ENCODE data around the gene TGFBRAP1.
A peak's percentile ranks its signal among the peaks of the same experiment; 100 is the strongest.

TGFBRAP1 gene

DNA sequence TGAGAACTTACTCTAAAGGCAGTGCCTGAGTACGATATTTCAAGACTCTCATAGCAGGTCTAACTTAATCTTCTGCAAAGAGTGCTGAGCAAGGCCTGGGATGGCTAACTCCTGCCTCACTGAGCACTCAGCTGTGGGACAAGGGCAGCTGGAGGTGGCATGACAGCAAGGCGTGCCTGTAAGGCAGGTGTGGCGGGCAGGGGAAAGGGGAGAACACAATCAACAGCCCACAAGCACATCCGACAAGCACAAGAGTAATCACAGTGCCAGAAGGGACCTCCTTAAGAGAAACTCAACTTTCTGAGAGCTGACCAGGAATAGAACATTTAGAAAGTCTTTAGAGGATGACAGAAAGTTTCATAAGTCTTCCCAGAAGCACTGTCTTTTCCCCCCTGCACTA lies 46.0 kb downstream of the TGFBRAP1 start:
- H2BK120ac ChIP-seq (ENCODE audit: low read depth, low read length) = no peak overlapping the region

DNA sequence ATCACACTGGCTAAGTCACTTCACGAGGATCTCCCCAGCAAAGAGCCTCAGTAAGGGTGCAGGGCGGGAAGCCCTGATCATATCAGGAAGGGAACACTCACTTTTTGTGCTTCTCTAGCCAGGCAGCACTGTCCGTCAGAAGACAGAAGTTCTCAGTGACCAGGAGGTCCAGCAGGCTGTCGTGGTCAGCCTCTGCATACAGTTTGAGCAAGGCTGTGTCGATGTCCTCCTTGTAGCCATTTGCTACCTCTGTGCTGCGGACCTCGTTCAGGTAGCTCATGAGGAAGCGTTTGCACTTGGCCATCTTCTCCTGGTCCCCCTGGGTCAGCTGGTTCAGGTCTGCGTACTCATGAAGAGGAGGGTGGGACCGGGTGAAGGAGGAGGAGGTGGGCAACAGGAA lies 49.3 kb downstream of the TGFBRAP1 start:
- Histone ChIP-seq H3K4me1 (ENCODE audit: control insufficient read depth, insufficient read depth, low read depth, low read length) (peaks cover 9% of the 10 kb centered on the region), H3K4me2 (ENCODE audit: low read length, poor library complexity, severe bottlenecking) (no peak overlapping the region), H4K91ac (ENCODE audit: low read length) (no peak overlapping the region), H3K9ac (ENCODE audit: low read length) (no peak overlapping the region), H3K27me3 (ENCODE audit: control insufficient read depth in 1 of 2, insufficient read depth in 1 of 2, low read length in 2 of 2) (no peaks in the 10 kb centered on the region), H3K27ac (ENCODE audit: low read length, poor library complexity, severe bottlenecking) (no peak overlapping the region), H3K4ac (ENCODE audit: low read depth in 1 of 2, low read length in 2 of 2) (no peak overlapping the region), H2BK12ac (ENCODE audit: low read length in 2 of 2) (no peak overlapping the region), H3K4me3 (ENCODE audit: insufficient read depth in 1 of 2, low read depth in 1 of 2, low read length in 2 of 2) (no peak overlapping the region), H3K79me1 (replicated peaks; ENCODE audit: low read length, poor library complexity, severe bottlenecking) (peaks cover 52% of the 10 kb centered on the region), H3K14ac (ENCODE audit: low read length in 2 of 2) (no peak overlapping the region), H3K36me3 (ENCODE audit: control insufficient read depth in 1 of 2, insufficient read depth in 2 of 2, low read depth in 1 of 2, low read length in 2 of 2) (peaks cover 66 to 86% of the 10 kb centered on the region in 2 experiments), H2BK120ac (ENCODE audit: low read depth, low read length) (no peak overlapping the region), H2BK5ac (ENCODE audit: low read depth, low read length, poor library complexity, severe bottlenecking) (no peak overlapping the region), H2AK5ac (ENCODE audit: low read length, severe bottlenecking) (no peak overlapping the region), H3K23ac (ENCODE audit: low read length in 2 of 2) (no peak overlapping the region), H2BK15ac (ENCODE audit: low read depth, poor library complexity, severe bottlenecking) (no peak overlapping the region), H3K18ac (ENCODE audit: low read depth in 1 of 2, low read length in 2 of 2) (no peak overlapping the region), H3K9me3 (ENCODE audit: control insufficient read depth, low read length) (no peaks in the 10 kb centered on the region), H4K8ac (ENCODE audit: low read length) (no peak overlapping the region), H2AFZ (ENCODE audit: low read depth, low read length) (no peak overlapping the region)
- 95% methylated on average over 10 of the region's 10 CpGs for WGBS
- no peak for DNase-seq

More for the DNA sequence above, 46.0 kb downstream of the TGFBRAP1 start:
- H3K9ac ChIP-seq (ENCODE audit: low read length) = no peak overlapping the region
- H3K4ac ChIP-seq (ENCODE audit: low read depth in 1 of 2, low read length in 2 of 2) = no peak overlapping the region
- no peak for DNase-seq
- no peak overlapping the region for H3K27ac ChIP-seq (ENCODE audit: low read length, poor library complexity, severe bottlenecking)
- no peak overlapping the region for H3K4me2 ChIP-seq (ENCODE audit: low read length, poor library complexity, severe bottlenecking)
- H3K18ac ChIP-seq (ENCODE audit: low read depth in 1 of 2, low read length in 2 of 2) = no peak overlapping the region
- H3K4me3 ChIP-seq (ENCODE audit: insufficient read depth in 1 of 2, low read depth in 1 of 2, low read length in 2 of 2) = no peak overlapping the region
- no peak overlapping the region for H3K23ac ChIP-seq (ENCODE audit: low read length in 2 of 2)
- no peak overlapping the region for H2AFZ ChIP-seq (ENCODE audit: low read depth, low read length)
- 98% methylated on average over 2 of the region's 4 CpGs for WGBS
- no peak overlapping the region for H2BK15ac ChIP-seq (ENCODE audit: low read depth, poor library complexity, severe bottlenecking)
- no peak overlapping the region for H3K14ac ChIP-seq (ENCODE audit: low read length in 2 of 2)
- no peak overlapping the region for H2AK5ac ChIP-seq (ENCODE audit: low read length, severe bottlenecking)
- no peak overlapping the region for H4K8ac ChIP-seq (ENCODE audit: low read length)
- peaks cover 59 to 69% of the 10 kb centered on the region in 2 experiments for H3K36me3 ChIP-seq (ENCODE audit: control insufficient read depth in 1 of 2, insufficient read depth in 2 of 2, low read depth in 1 of 2, low read length in 2 of 2)
- peaks cover 10% of the 10 kb centered on the region for H3K4me1 ChIP-seq (ENCODE audit: control insufficient read depth, insufficient read depth, low read depth, low read length)
- H4K91ac ChIP-seq (ENCODE audit: low read length) = no peak overlapping the region
- no peaks in the 10 kb centered on the region for H3K27me3 ChIP-seq (ENCODE audit: control insufficient read depth in 1 of 2, insufficient read depth in 1 of 2, low read length in 2 of 2)
- H2BK12ac ChIP-seq (ENCODE audit: low read length in 2 of 2) = no peak overlapping the region
- peaks cover 54% of the 10 kb centered on the region for H3K79me1 ChIP-seq (replicated peaks; ENCODE audit: low read length, poor library complexity, severe bottlenecking)
- no peak overlapping the region for H2BK5ac ChIP-seq (ENCODE audit: low read depth, low read length, poor library complexity, severe bottlenecking)
- no peaks in the 10 kb centered on the region for H3K9me3 ChIP-seq (ENCODE audit: control insufficient read depth, low read length)

DNA sequence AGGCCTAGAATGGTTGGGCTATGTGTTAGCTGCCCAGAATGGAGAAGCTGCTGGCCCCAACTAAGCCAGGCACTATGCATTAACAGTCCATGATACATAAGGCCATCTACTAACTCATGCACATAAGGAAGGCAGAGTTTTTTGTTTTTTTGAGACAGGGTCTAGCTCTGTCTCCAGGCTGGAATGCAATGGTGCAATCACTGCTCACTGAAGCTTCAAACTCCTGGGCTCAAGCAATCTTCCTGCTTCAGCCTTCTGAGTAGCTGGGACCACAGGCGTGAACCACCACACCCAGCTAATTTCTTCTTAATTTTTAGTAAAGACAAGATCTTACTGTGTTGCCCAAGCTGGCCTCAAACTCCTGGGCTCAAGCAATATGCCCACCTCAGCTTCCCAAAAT lies 50.4 kb downstream of the TGFBRAP1 start:
- H4K8ac ChIP-seq (ENCODE audit: low read length) = no peak overlapping the region
- peak overlapping the region; percentile 72 for H3K27ac ChIP-seq (ENCODE audit: low read length, poor library complexity, severe bottlenecking)
- no peak overlapping the region for H3K23ac ChIP-seq (ENCODE audit: low read length in 2 of 2)
- no peak overlapping the region for H2AFZ ChIP-seq (ENCODE audit: low read depth, low read length)
- DNase-seq = no peak
- H3K4me2 ChIP-seq (ENCODE audit: low read length, poor library complexity, severe bottlenecking) = no peak overlapping the region
- no peak overlapping the region for H2BK15ac ChIP-seq (ENCODE audit: low read depth, poor library complexity, severe bottlenecking)
- WGBS = 97% methylated on average over 1 of the region's 1 CpG
- H2BK12ac ChIP-seq (ENCODE audit: low read length in 2 of 2) = no peak overlapping the region
- H3K9ac ChIP-seq (ENCODE audit: low read length) = no peak overlapping the region
- H3K9me3 ChIP-seq (ENCODE audit: control insufficient read depth, low read length) = no peaks in the 10 kb centered on the region
- no peak overlapping the region for H3K4me3 ChIP-seq (ENCODE audit: insufficient read depth in 1 of 2, low read depth in 1 of 2, low read length in 2 of 2)
- H3K79me1 ChIP-seq (replicated peaks; ENCODE audit: low read length, poor library complexity, severe bottlenecking) = peaks cover 53% of the 10 kb centered on the region
- H3K14ac ChIP-seq (ENCODE audit: low read length in 2 of 2) = no peak overlapping the region
- no peak overlapping the region for H3K4ac ChIP-seq (ENCODE audit: low read depth in 1 of 2, low read length in 2 of 2)
- H3K18ac ChIP-seq (ENCODE audit: low read depth in 1 of 2, low read length in 2 of 2) = no peak overlapping the region
- no peak overlapping the region for H4K91ac ChIP-seq (ENCODE audit: low read length)
- no peak overlapping the region for H2BK120ac ChIP-seq (ENCODE audit: low read depth, low read length)
- H3K36me3 ChIP-seq (ENCODE audit: control insufficient read depth in 1 of 2, insufficient read depth in 2 of 2, low read depth in 1 of 2, low read length in 2 of 2) = peaks cover 68 to 86% of the 10 kb centered on the region in 2 experiments
- no peak overlapping the region for H2BK5ac ChIP-seq (ENCODE audit: low read depth, low read length, poor library complexity, severe bottlenecking)
- H3K4me1 ChIP-seq (ENCODE audit: control insufficient read depth, insufficient read depth, low read depth, low read length) = peaks cover 9% of the 10 kb centered on the region
- H2AK5ac ChIP-seq (ENCODE audit: low read length, severe bottlenecking) = peak overlapping the region; percentile 76
- no peaks in the 10 kb centered on the region for H3K27me3 ChIP-seq (ENCODE audit: control insufficient read depth in 1 of 2, insufficient read depth in 1 of 2, low read length in 2 of 2)

DNA sequence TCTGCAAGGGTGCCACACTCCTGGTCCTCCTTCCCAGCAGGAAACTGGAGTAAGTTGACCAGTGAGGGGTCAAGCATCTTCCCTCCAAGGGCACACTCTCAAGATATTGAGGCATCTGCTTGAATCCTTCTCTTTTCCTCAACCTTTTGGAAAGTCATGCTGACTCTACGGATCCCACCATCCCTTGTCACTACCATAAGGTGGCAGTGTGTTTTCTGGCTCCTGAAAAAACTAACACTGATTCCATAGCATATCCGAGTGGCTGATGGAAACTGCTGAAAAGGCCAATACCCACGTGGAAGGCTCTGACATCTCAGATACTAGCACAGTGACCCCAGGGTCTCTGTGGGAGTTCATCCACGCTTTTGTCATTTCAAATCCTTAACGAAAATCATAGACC lies 50.9 kb downstream of the TGFBRAP1 start:
- no peak overlapping the region for H2BK12ac ChIP-seq (ENCODE audit: low read length in 2 of 2)
- no peak overlapping the region for H3K4me3 ChIP-seq (ENCODE audit: insufficient read depth in 1 of 2, low read depth in 1 of 2, low read length in 2 of 2)
- no peak overlapping the region for H4K91ac ChIP-seq (ENCODE audit: low read length)
- DNase-seq = no peak
- no peak overlapping the region for H3K23ac ChIP-seq (ENCODE audit: low read length in 2 of 2)
- H3K4me1 ChIP-seq (ENCODE audit: control insufficient read depth, insufficient read depth, low read depth, low read length) = peaks cover 9% of the 10 kb centered on the region
- no peak overlapping the region for H3K18ac ChIP-seq (ENCODE audit: low read depth in 1 of 2, low read length in 2 of 2)
- H2BK120ac ChIP-seq (ENCODE audit: low read depth, low read length) = no peak overlapping the region
- no peaks in the 10 kb centered on the region for H3K9me3 ChIP-seq (ENCODE audit: control insufficient read depth, low read length)
- 75% methylated on average over 4 of the region's 5 CpGs for WGBS
- H3K4ac ChIP-seq (ENCODE audit: low read depth in 1 of 2, low read length in 2 of 2) = no peak overlapping the region
- H2AK5ac ChIP-seq (ENCODE audit: low read length, severe bottlenecking) = peak overlapping the region; percentile 76
- H2AFZ ChIP-seq (ENCODE audit: low read depth, low read length) = no peak overlapping the region
- peaks cover 66 to 86% of the 10 kb centered on the region in 2 experiments for H3K36me3 ChIP-seq (ENCODE audit: control insufficient read depth in 1 of 2, insufficient read depth in 2 of 2, low read depth in 1 of 2, low read length in 2 of 2)
- no peak overlapping the region for H4K8ac ChIP-seq (ENCODE audit: low read length)
- H3K79me1 ChIP-seq (replicated peaks; ENCODE audit: low read length, poor library complexity, severe bottlenecking) = peaks cover 51% of the 10 kb centered on the region
- H3K4me2 ChIP-seq (ENCODE audit: low read length, poor library complexity, severe bottlenecking) = no peak overlapping the region
- no peaks in the 10 kb centered on the region for H3K27me3 ChIP-seq (ENCODE audit: control insufficient read depth in 1 of 2, insufficient read depth in 1 of 2, low read length in 2 of 2)
- no peak overlapping the region for H3K14ac ChIP-seq (ENCODE audit: low read length in 2 of 2)
- no peak overlapping the region for H2BK5ac ChIP-seq (ENCODE audit: low read depth, low read length, poor library complexity, severe bottlenecking)
- no peak overlapping the region for H2BK15ac ChIP-seq (ENCODE audit: low read depth, poor library complexity, severe bottlenecking)
- H3K27ac ChIP-seq (ENCODE audit: low read length, poor library complexity, severe bottlenecking) = peak overlapping the region; percentile 67
- no peak overlapping the region for H3K9ac ChIP-seq (ENCODE audit: low read length)

Data from mesenchymal stem cell (in vitro differentiated cells and primary cell).